PFSK-1 (cell line): Measurements from ENCODE around the gene SLC7A1.

Source experiments
- FOXP2 ChIP-seq: optimal IDR thresholded peaks from 2 replicates; pipeline ENCODE3; 2011; ENCODE audit warnings: borderline replicate concordance, control low read depth, inconsistent platforms; ENCODE audit not compliant: insufficient read depth; ENCODE audit errors: extremely low read length, extremely low read depth
- POLR2AphosphoS5 ChIP-seq: IDR thresholded peaks from 2 replicates; pipeline ENCODE4 v1.6.1; 2012; ENCODE audit warnings: low read depth, mild to moderate bottlenecking, control low read depth, low read length, moderate library complexity
- REST ChIP-seq, 2 experiments: IDR thresholded peaks; 2 replicates each; pipeline versions ENCODE4 v1.6.1 to v1.8.0; 2011 to 2012; ENCODE audit warnings: low read depth in 2 of 2, low read length in 2 of 2, control low read depth in 1 of 2, inconsistent platforms in 1 of 2, mild to moderate bottlenecking in 1 of 2, moderate library complexity in 1 of 2; ENCODE audit not compliant: insufficient read depth in 1 of 2
- SIN3A ChIP-seq: IDR thresholded peaks from 2 replicates; pipeline ENCODE4 v1.6.1; 2012; ENCODE audit warnings: mild to moderate bottlenecking, low read length, moderate library complexity, borderline replicate concordance; ENCODE audit not compliant: insufficient read depth
- TAF1 ChIP-seq: IDR thresholded peaks from 2 replicates; pipeline ENCODE4 v1.6.1; 2012; ENCODE audit warnings: low read length, control low read depth, borderline replicate concordance; ENCODE audit not compliant: insufficient read depth

SLC7A1 gene

GRCh38 chr13:29551214-29551613 is 44.3 kb downstream of the SLC7A1 start:
- TF ChIP-seq SIN3A (no peak), TAF1 (no peak), FOXP2 (no peak), POLR2AphosphoS5 (no peak), REST (IDR thresholded peaks at IDR 0.05; ENCODE audit: insufficient read depth in 1 of 2, low read depth in 2 of 2, low read length in 2 of 2) (no peak)

GRCh38 chr13:29550430-29550988 is 45.0 kb downstream of the SLC7A1 start:
- TF ChIP-seq TAF1 = no peak
- TF ChIP-seq POLR2AphosphoS5 = no peak
- TF ChIP-seq FOXP2 = no peak
- TF ChIP-seq SIN3A = no peak
- TF ChIP-seq REST (IDR thresholded peaks at IDR 0.05; ENCODE audit: insufficient read depth in 1 of 2, low read depth in 2 of 2, low read length in 2 of 2) = no peak

GRCh38 chr13:29548722-29549121 is 46.8 kb downstream of the SLC7A1 start:
- TF ChIP-seq FOXP2 (no peak), TAF1 (no peak), REST (IDR thresholded peaks at IDR 0.05; ENCODE audit: insufficient read depth in 1 of 2, low read depth in 2 of 2, low read length in 2 of 2) (no peak), SIN3A (no peak), POLR2AphosphoS5 (no peak)

GRCh38 chr13:29547153-29547552 is 48.3 kb downstream of the SLC7A1 start:
- TF ChIP-seq POLR2AphosphoS5 (no peak), SIN3A (no peak), FOXP2 (no peak)

GRCh38 chr13:29546662-29547061 is 48.8 kb downstream of the SLC7A1 start:
- TF ChIP-seq FOXP2 (no peak), SIN3A (no peak), REST (IDR thresholded peaks at IDR 0.05; ENCODE audit: insufficient read depth in 1 of 2, low read depth in 2 of 2, low read length in 2 of 2) (no peak), TAF1 (no peak), POLR2AphosphoS5 (no peak)
